Karpas-422 (cell line): Measurements from ENCODE around the gene SIAH1. TPM values are rescaled to one million over a fixed set of nuclear protein-coding genes. Genes with fewer than 3 reads are reported as not detected.
A peak's percentile ranks its signal among the peaks of the same experiment; 100 is the strongest.
"Not testable (repeated sequence)": the region's sequence is repeated elsewhere in the genome, so short reads cannot be mapped to it uniquely, and the experiment has no call there.

ENCODE experiments used
- DNase-seq: peaks from one replicate; pipeline ENCODE4 v3.0.0-alpha.2; 2015
- H2AFZ ChIP-seq: fragments of 200-600 bp; sonication (generic); 2 replicates; pipeline ENCODE4 v1.6.1; 2014; ENCODE audit warnings: antibody characterized with exemption, low read length, mixed read lengths
- H3K27ac ChIP-seq: fragments of 200-600 bp; sonication (generic); 2 replicates; pipeline ENCODE4 v1.5.1; 2014; ENCODE audit warnings: mild to moderate bottlenecking, low read length, moderate library complexity
- H3K27me3 ChIP-seq: fragments of 200-600 bp; sonication (generic); 2 replicates; pipeline ENCODE4 v1.6.1; 2014; ENCODE audit warnings: low read length, mixed read lengths
- H3K36me3 ChIP-seq: fragments of 200-600 bp; sonication (generic); 2 replicates; pipeline ENCODE4 v1.6.1; 2014; ENCODE audit warnings: low read length, mixed read lengths; ENCODE audit not compliant: insufficient read depth
- H3K4me1 ChIP-seq: fragments of 200-600 bp; sonication (generic); 2 replicates; pipeline ENCODE4 v1.6.1; 2014; ENCODE audit warnings: mild to moderate bottlenecking, low read length, mixed read lengths
- H3K4me2 ChIP-seq: fragments of 200-600 bp; sonication (generic); 2 replicates; pipeline ENCODE4 v1.6.1; 2014; ENCODE audit warnings: low read length, low read depth, mild to moderate bottlenecking; ENCODE audit not compliant: poor library complexity, severe bottlenecking
- H3K4me3 ChIP-seq: fragments of 200-600 bp; sonication (generic); 2 replicates; pipeline ENCODE4 v1.5.1; 2014; ENCODE audit warnings: mild to moderate bottlenecking, antibody characterized with exemption, low read length, mixed read lengths
- H3K79me2 ChIP-seq: fragments of 200-600 bp; sonication (generic); 2 replicates; pipeline ENCODE4 v1.6.1; 2014; ENCODE audit warnings: mild to moderate bottlenecking, low read length, mixed read lengths
- H3K9ac ChIP-seq: fragments of 200-600 bp; sonication (generic); 2 replicates; pipeline ENCODE4 v1.6.0; 2014; ENCODE audit warnings: low read length
- H3K9me2 ChIP-seq: fragments of 200-600 bp; sonication (generic), shearing (Covaris generic); replicated peaks from 2 replicates; pipeline ENCODE4 v1.6.0; 2014; ENCODE audit warnings: mild to moderate bottlenecking, low read length, moderate library complexity; ENCODE audit not compliant: insufficient read depth
- H3K9me3 ChIP-seq: fragments of 300-700, 200-600 bp; sonication (generic); 2 replicates; pipeline ENCODE4 v1.6.1; 2014; ENCODE audit warnings: low read length, mixed read lengths
- H4K20me1 ChIP-seq: fragments of 200-600 bp; sonication (generic); 2 replicates; pipeline ENCODE4 v1.6.1; 2014; ENCODE audit warnings: mild to moderate bottlenecking, antibody characterized with exemption, low read length, low read depth; ENCODE audit not compliant: insufficient read depth
- total RNA-seq: library from RNA; depleted of rRNA; stranded (reverse); fragments of >200 nt; shearing (Covaris generic); gene quantifications from 2 replicates; pipeline ENCODE4 v1.2.3, GENCODE V29; 2014; ENCODE audit warnings: low replicate concordance

The SIAH1 gene
- total RNA-seq, 1 experiment from 2014 or later: 12.2 TPM

DNA sequence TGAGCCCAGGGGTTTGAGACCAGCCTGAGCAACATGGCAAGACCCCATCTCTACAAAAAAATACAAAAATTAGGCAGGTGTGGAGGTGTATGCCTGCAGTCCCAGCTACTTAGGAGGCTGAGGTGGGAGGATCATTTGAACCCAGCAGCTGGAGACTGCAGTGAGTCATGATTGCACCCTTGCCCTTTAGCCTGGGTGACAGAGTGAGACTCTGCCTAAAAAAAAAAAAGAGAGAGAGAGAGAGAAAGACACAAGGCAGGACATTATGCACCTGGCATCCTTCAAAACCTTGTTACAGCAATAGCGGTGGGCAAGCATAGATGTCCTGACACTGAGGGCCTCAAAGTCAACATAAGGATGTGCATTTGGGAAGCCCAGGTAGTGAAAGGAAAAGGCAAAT lies 19.9 kb upstream of the SIAH1 start:
- Histone ChIP-seq H3K27me3 (no peaks in the 10 kb centered on the region), H3K9ac (no peak overlapping the region), H3K79me2 (no peaks in the 10 kb centered on the region), H2AFZ (no peak overlapping the region), H4K20me1 (no peaks in the 10 kb centered on the region), H3K27ac (no peak overlapping the region), H3K4me1 (no peaks in the 10 kb centered on the region), H3K4me2 (no peak overlapping the region), H3K36me3 (no peaks in the 10 kb centered on the region), H3K4me3 (no peak overlapping the region), H3K9me3 (no peaks in the 10 kb centered on the region), H3K9me2 (no peaks in the 10 kb centered on the region)
- DNase-seq: no peak

DNA sequence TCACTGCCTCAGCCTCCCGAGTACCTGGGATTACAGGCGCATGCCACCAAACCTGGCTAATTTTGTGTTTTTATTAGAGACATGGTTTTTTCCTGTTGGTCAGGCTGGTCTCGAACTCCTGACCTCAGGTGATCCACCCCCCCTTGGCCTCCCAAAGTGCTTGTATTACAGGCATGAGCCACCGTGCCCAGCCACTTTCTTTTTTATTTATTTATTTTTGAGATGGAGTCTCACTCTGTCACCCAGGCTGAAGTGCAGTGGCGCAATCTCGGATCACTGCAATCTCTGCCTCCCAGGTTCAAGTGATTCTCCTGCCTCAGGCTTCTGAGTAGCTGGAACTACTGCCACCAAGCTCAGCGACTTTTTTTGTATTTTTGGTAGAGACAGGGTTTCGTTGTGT lies 17.3 kb upstream of the SIAH1 start:
- H3K36me3 ChIP-seq, H4K20me1 ChIP-seq, H3K4me1 ChIP-seq, H3K27me3 ChIP-seq, H3K4me3 ChIP-seq, H3K27ac ChIP-seq, H2AFZ ChIP-seq, H3K9me3 ChIP-seq, H3K4me2 ChIP-seq, DNase-seq, H3K9ac ChIP-seq, H3K79me2 ChIP-seq, H3K9me2 ChIP-seq: not testable (repeated sequence)

DNA sequence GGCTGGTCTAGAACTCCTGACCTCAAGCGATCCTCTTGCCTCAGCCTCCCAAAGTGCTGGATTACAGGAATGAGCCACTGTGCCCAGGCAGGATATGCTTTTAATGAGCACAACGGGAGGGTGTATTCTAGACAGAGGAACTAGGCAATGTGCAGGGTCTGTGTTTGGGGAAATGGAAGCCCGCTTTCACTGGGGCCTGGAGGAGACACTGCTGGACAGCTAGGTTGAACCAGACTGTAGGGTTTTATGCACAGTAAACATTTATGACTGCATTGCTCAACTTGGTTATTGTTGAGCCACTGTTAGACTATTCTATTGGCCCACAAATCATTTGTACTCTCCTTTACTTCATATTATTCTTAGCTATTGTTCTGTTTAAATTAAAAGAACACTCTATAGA lies 10.2 kb upstream of the SIAH1 start:
- H3K9me2 ChIP-seq: no peaks in the 10 kb centered on the region
- DNase-seq: no peak

DNA sequence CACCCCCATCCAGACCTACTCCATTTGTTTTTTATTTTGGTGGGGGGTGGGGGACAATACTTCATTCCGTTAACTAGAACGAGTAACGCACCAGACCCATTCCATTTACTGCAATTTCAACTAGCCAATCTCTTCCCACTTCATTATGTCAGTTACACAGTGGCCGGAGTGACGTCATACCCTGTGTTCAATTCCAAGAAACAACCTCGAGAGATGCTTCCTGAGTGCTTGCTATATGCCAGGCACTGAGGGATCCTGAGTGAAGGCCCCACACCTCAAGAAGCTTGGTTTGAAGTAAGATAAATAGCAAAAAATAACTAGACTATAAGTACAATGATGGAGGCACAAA lies 9.1 kb upstream of the SIAH1 start:
- Histone ChIP-seq H3K4me1 (no peaks in the 10 kb centered on the region), H3K4me2 (no peak overlapping the region), H3K27ac (no peak overlapping the region), H3K9ac (no peak overlapping the region), H3K79me2 (no peaks in the 10 kb centered on the region), H3K4me3 (no peak overlapping the region), H2AFZ (no peak overlapping the region), H3K36me3 (no peaks in the 10 kb centered on the region), H3K9me2 (no peaks in the 10 kb centered on the region), H3K9me3 (no peaks in the 10 kb centered on the region), H4K20me1 (no peaks in the 10 kb centered on the region), H3K27me3 (no peaks in the 10 kb centered on the region)
- DNase-seq: no peak

More for the DNA sequence above, 10.2 kb upstream of the SIAH1 start:
- H3K36me3 ChIP-seq: no peaks in the 10 kb centered on the region
- no peak overlapping the region for H3K4me2 ChIP-seq
- H2AFZ ChIP-seq: no peak overlapping the region
- H4K20me1 ChIP-seq: no peaks in the 10 kb centered on the region
- no peak overlapping the region for H3K9ac ChIP-seq
- H3K9me3 ChIP-seq: no peaks in the 10 kb centered on the region
- H3K4me3 ChIP-seq: no peak overlapping the region
- no peaks in the 10 kb centered on the region for H3K27me3 ChIP-seq
- H3K4me1 ChIP-seq: no peaks in the 10 kb centered on the region
- H3K79me2 ChIP-seq: no peaks in the 10 kb centered on the region
- no peak overlapping the region for H3K27ac ChIP-seq

GRCh38 chr16:48393485-48394354 lies 8.5 kb upstream of the SIAH1 start:
- H3K9me3 ChIP-seq: no peaks in the 10 kb centered on the region
- H4K20me1 ChIP-seq: no peaks in the 10 kb centered on the region
- DNase-seq: no peak
- no peaks in the 10 kb centered on the region for H3K27me3 ChIP-seq
- H3K27ac ChIP-seq: no peak overlapping the region
- no peaks in the 10 kb centered on the region for H3K79me2 ChIP-seq
- H3K9ac ChIP-seq: no peak overlapping the region
- no peak overlapping the region for H3K4me2 ChIP-seq
- H3K9me2 ChIP-seq: no peaks in the 10 kb centered on the region
- H3K4me1 ChIP-seq: no peaks in the 10 kb centered on the region
- no peak overlapping the region for H2AFZ ChIP-seq
- no peak overlapping the region for H3K4me3 ChIP-seq
- H3K36me3 ChIP-seq: no peaks in the 10 kb centered on the region

- Histone ChIP-seq H3K9ac (no peak overlapping the region), H3K27ac (no peak overlapping the region), H3K9me2 (no peaks in the 10 kb centered on the region), H3K4me1 (no peaks in the 10 kb centered on the region), H3K4me2 (no peak overlapping the region), H3K4me3 (no peak overlapping the region), H3K79me2 (no peaks in the 10 kb centered on the region), H4K20me1 (no peaks in the 10 kb centered on the region), H3K27me3 (no peaks in the 10 kb centered on the region), H3K9me3 (no peaks in the 10 kb centered on the region), H2AFZ (no peak overlapping the region), H3K36me3 (no peaks in the 10 kb centered on the region)
- no peak for DNase-seq
Observed at GRCh38 chr16:48392407-48392806, 7.2 kb upstream of the SIAH1 start.

DNA sequence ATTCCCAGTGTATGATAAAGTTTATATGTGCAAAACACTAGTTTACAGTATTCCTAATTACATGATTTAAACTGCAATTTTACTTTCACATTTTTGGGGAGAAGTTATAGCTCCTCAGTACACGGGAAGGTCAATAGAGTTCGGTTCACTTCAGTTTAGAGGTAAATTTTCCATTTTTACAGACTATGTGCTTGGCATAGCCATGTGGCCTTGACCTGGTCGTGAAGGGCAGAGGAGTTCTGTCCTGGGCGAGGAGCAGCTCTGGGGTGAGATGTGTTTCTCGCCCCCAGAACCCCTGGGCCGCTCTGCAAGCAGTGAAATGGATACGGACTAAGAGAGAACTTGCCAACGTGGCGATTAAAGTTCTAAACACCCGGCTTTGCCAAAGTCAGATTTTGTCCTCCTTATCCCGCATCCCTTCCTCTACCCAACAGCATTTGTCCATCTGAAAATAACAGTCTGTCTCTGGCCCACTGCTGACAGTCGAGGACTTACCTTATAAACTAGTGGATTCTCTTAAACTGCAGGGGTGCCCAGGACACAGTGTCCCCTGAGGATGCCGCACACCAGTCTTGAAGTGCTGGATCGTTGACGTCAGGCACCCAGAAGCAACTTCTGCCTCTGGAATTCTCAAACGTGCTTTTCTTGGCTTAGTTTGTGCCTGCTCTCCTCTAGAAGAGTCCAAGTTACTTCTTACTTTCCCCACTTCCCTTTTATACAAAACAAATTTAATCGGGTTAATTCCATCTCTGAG lies 1.5 kb upstream of the SIAH1 start:
- H2AFZ ChIP-seq: no peak overlapping the region
- H3K4me3 ChIP-seq: no peak overlapping the region

GRCh38 chr16:48384520-48385252 lies 527 bp downstream of the SIAH1 start:
- Histone ChIP-seq H2AFZ (no peak overlapping the region), H3K4me1 (peaks cover 16% of the 10 kb centered on the region)

More for the DNA sequence above, 1.5 kb upstream of the SIAH1 start:
- H3K36me3 ChIP-seq: no peaks in the 10 kb centered on the region
- peaks cover 26% of the 10 kb centered on the region for H3K79me2 ChIP-seq
- H3K4me2 ChIP-seq: no peak overlapping the region
- H3K4me1 ChIP-seq: peaks cover 16% of the 10 kb centered on the region
- H3K9me3 ChIP-seq: no peaks in the 10 kb centered on the region
- no peak for DNase-seq
- H3K27me3 ChIP-seq: no peaks in the 10 kb centered on the region
- H3K27ac ChIP-seq: no peak overlapping the region
- no peaks in the 10 kb centered on the region for H3K9me2 ChIP-seq
- H4K20me1 ChIP-seq: peaks cover 25% of the 10 kb centered on the region
- H3K9ac ChIP-seq: no peak overlapping the region

More at GRCh38 chr16:48384520-48385252, 527 bp downstream of the SIAH1 start:
- peaks cover 43% of the 10 kb centered on the region for H3K79me2 ChIP-seq
- DNase-seq: peak; percentile 47
- no peaks in the 10 kb centered on the region for H3K9me3 ChIP-seq
- H3K9me2 ChIP-seq: no peaks in the 10 kb centered on the region
- H4K20me1 ChIP-seq: peaks cover 43% of the 10 kb centered on the region
- no peaks in the 10 kb centered on the region for H3K36me3 ChIP-seq
- peak overlapping the region; percentile 86 for H3K4me2 ChIP-seq
- peak overlapping the region; percentile 81 for H3K4me3 ChIP-seq
- no peaks in the 10 kb centered on the region for H3K27me3 ChIP-seq
- H3K27ac ChIP-seq: no peak overlapping the region
- peak overlapping the region; percentile 84 for H3K9ac ChIP-seq
